CD4-positive, alpha-beta T cell (primary cell): ENCODE results near the gene ZNF318. TPM values are rescaled to one million over a fixed set of nuclear protein-coding genes. Genes with fewer than 3 reads are reported as not detected.
"Not testable (repeated sequence)": the region's sequence is repeated elsewhere in the genome, so short reads cannot be mapped to it uniquely, and the experiment has no call there.

ENCODE experiments used
- ATAC-seq: fragments of 200-7000 bp; cut with Tn5 transposase; one replicate; pipeline ENCODE4 v1.10.0; 2022; ENCODE audit warnings: mild to moderate bottlenecking; ENCODE audit not compliant: poor library complexity
- CTCF ChIA-PET: fragments of 350-600 bp; sonication (Branson Sonifier 250); formaldehyde crosslinking; loops from one replicate; lab custom pipeline; 2021; ENCODE audit warnings: antibody characterized with exemption, inconsistent platforms; lab: Charles Lee
- POLR2A ChIA-PET: fragments of 350-600 bp; sonication (Branson Sonifier 250); formaldehyde crosslinking; loops from one replicate; lab custom pipeline; 2021; ENCODE audit warnings: antibody characterized with exemption, inconsistent platforms; lab: Charles Lee
- DNase-seq, 14 experiments: peaks; one replicate each; pipeline ENCODE4 v3.0.0-alpha.2; 2013 to 2020; ENCODE audit warnings: mixed read lengths in 2 of 14
- H3K27ac ChIP-seq, 2 donors: one replicate each; pipeline versions ENCODE4 v1.5.1 to v1.7.0; 2013; ENCODE audit warnings: low read length in 2 of 2, low read depth in 1 of 2, mild to moderate bottlenecking in 1 of 2
- H3K27me3 ChIP-seq, 2 experiments: 1 replicate in 1 of 2; 2 replicates in 1 of 2; pipeline versions ENCODE4 v1.6.1 to v1.7.0; 2013; ENCODE audit warnings: low read length in 2 of 2, control low read depth in 1 of 2, mild to moderate bottlenecking in 1 of 2, moderate library complexity in 1 of 2; ENCODE audit not compliant: insufficient read depth in 2 of 2, control insufficient read depth in 1 of 2
- H3K36me3 ChIP-seq: one replicate; pipeline ENCODE4 v1.6.1; 2013; ENCODE audit warnings: low read length, control low read depth; ENCODE audit not compliant: insufficient read depth
- H3K4me1 ChIP-seq: one replicate; pipeline ENCODE4 v1.6.1; 2013; ENCODE audit warnings: low read length, control low read depth; ENCODE audit not compliant: insufficient read depth
- H3K4me3 ChIP-seq: one replicate; pipeline ENCODE4 v1.5.1; 2013; ENCODE audit warnings: mild to moderate bottlenecking, low read length, moderate library complexity
- H3K9me3 ChIP-seq, 2 experiments: 1 replicate in 1 of 2; 2 replicates in 1 of 2; pipeline versions ENCODE4 v1.6.1 to v1.7.0; 2013; ENCODE audit warnings: low read length in 2 of 2, mild to moderate bottlenecking in 2 of 2, control low read depth in 1 of 2, moderate library complexity in 1 of 2; ENCODE audit not compliant: control insufficient read depth in 1 of 2, insufficient read depth in 1 of 2
- H3K27ac Mint-ChIP-seq: one replicate; pipeline ENCODE4 v1.8.0; 2020; ENCODE audit warnings: mixed read lengths
- H3K27me3 Mint-ChIP-seq: one replicate; pipeline ENCODE4 v1.8.0; 2021; ENCODE audit warnings: mixed read lengths
- H3K36me3 Mint-ChIP-seq: one replicate; pipeline ENCODE4 v1.8.0; 2021; ENCODE audit warnings: low read depth, mixed read lengths
- H3K4me1 Mint-ChIP-seq: one replicate; pipeline ENCODE4 v1.8.0; 2021; ENCODE audit warnings: low read depth, mixed read lengths
- H3K4me3 Mint-ChIP-seq: one replicate; pipeline ENCODE4 v1.8.0; 2020; ENCODE audit warnings: mild to moderate bottlenecking, mixed read lengths
- H3K9me3 Mint-ChIP-seq: one replicate; pipeline ENCODE4 v1.8.0; 2020; ENCODE audit warnings: mixed read lengths
- intact Hi-C, 2 experiments: fragments of 100-400 bp; cut with DNase I in 1 of 2; cut with micrococcal nuclease in 1 of 2; formaldehyde crosslinking; loops; one replicate each; pipeline versions ENCODE4 v1.15.1 to v1.9.0; 2023 to 2025; cut with DNase I, micrococcal nuclease
- total RNA-seq, 174 experiments: library from RNA in 2 of 174; stranded (reverse) in 2 of 174; gene quantifications; one replicate each; pipeline ENCODE4 v1.2.3 and lab custom pipeline; 2021 to 2026
- TF ChIP-seq, protein P1 (sequence below): fragments of 200-600 bp; IDR thresholded peaks from one replicate; pipeline ENCODE4 v1.8.0; 2022; ENCODE audit warnings: antibody characterized with exemption, mild to moderate bottlenecking

The ZNF318 gene
- total RNA-seq, 2 experiments from 2014 or later, result 20.4 TPM

DNA sequence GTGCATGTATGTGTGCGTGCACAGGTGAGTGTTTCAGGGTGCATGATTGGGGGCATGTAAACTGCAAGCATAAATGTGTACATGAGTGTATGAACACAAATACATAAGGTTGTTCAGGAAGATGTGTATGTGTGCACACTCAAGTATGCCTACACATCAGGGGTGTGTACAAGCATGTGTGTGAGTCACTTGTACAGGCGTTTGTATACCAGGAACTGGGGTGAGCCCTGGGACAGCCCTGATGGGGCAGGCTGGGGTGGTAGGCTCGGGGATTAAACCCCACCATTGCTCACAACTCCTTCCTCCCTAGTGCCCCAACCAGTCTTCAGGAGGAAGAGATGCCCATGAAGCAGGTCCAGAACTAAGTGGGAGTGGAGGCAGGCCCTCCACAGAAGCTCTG, 65.1 kb downstream of the ZNF318 start:
- Histone ChIP-seq H3K9me3 (no peaks in the 10 kb centered on the region), H3K4me3 (no peak overlapping the region), H3K27ac (no peak overlapping the region), H3K4me1 (peaks cover 16% of the 10 kb centered on the region), H3K36me3 (no peaks in the 10 kb centered on the region), H3K27me3 (no peaks in the 10 kb centered on the region)
- H3K27ac Mint-ChIP-seq, result no peak overlapping the region
- POLR2A ChIA-PET, result no interaction called here
- H3K4me3 Mint-ChIP-seq, result no peak overlapping the region
- intact Hi-C loops, result no loop called here
- peaks cover 6% of the 10 kb centered on the region for H3K27me3 Mint-ChIP-seq
- ATAC-seq (no peak), DNase-seq (no peak)
- no peaks in the 10 kb centered on the region for H3K9me3 Mint-ChIP-seq
- peaks cover 7% of the 10 kb centered on the region for H3K4me1 Mint-ChIP-seq
- no peaks in the 10 kb centered on the region for H3K36me3 Mint-ChIP-seq
- TF ChIP-seq, protein P1, sequence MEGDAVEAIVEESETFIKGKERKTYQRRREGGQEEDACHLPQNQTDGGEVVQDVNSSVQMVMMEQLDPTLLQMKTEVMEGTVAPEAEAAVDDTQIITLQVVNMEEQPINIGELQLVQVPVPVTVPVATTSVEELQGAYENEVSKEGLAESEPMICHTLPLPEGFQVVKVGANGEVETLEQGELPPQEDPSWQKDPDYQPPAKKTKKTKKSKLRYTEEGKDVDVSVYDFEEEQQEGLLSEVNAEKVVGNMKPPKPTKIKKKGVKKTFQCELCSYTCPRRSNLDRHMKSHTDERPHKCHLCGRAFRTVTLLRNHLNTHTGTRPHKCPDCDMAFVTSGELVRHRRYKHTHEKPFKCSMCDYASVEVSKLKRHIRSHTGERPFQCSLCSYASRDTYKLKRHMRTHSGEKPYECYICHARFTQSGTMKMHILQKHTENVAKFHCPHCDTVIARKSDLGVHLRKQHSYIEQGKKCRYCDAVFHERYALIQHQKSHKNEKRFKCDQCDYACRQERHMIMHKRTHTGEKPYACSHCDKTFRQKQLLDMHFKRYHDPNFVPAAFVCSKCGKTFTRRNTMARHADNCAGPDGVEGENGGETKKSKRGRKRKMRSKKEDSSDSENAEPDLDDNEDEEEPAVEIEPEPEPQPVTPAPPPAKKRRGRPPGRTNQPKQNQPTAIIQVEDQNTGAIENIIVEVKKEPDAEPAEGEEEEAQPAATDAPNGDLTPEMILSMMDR, result no peak
- CTCF ChIA-PET, result no interaction called here

DNA sequence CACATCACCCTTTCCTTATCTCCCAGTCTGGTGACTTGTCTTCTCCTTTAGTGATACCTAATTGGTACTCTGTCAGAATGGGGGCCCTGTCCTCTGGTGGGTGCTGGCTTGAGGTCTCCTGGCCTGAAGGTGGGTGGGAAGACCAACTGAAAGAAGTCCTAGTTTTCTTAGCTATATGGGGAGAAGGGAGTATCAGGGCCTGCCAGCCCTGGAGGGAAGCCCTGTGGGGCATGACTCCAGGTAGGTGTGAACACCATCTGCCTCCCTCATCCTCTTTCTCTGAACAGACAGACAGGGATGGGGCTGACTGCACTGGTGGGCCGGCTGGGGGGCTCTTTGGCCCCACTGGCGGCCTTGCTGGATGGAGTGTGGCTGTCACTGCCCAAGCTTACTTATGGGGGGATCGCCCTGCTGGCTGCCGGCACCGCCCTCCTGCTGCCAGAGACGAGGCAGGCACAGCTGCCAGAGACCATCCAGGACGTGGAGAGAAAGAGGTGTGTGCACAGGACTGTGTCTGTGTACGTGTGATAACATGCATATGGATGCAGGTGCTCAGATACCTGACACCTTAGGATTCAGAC, 65.6 kb downstream of the ZNF318 start:
- no peak for DNase-seq
- ATAC-seq, result no peak
- CTCF ChIA-PET, result no interaction called here
- no peaks in the 10 kb centered on the region for H3K36me3 Mint-ChIP-seq
- no peak overlapping the region for H3K4me3 Mint-ChIP-seq
- Histone ChIP-seq H3K4me3 (no peak overlapping the region), H3K4me1 (peaks cover 11% of the 10 kb centered on the region), H3K27ac (no peak overlapping the region), H3K27me3 (no peaks in the 10 kb centered on the region), H3K9me3 (no peaks in the 10 kb centered on the region), H3K36me3 (no peaks in the 10 kb centered on the region)
- TF ChIP-seq, protein P1, result no peak
- intact Hi-C loops, result no loop called here
- H3K9me3 Mint-ChIP-seq, result no peaks in the 10 kb centered on the region
- peaks cover 2% of the 10 kb centered on the region for H3K4me1 Mint-ChIP-seq
- POLR2A ChIA-PET, result no interaction called here
- H3K27me3 Mint-ChIP-seq, result peaks cover 6% of the 10 kb centered on the region
- no peak overlapping the region for H3K27ac Mint-ChIP-seq

DNA sequence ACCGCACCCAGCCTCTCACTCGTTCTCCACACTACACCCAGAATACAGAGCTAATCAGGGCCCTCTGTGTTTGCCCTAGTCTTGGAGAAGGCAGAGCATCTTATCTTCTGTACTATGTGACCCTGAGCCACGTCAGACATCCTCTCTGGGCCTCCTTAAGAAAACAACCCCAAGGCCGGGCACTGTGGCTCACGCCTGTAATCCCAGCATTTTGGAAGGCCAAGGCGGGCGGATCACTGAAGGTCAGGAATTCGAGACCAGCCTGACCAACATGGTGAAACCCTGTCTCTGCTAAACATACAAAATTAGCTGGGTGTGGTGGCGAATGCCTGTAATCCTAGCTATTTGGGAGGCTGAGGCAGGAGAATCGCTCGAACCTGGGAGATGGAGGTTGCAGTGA, 66.4 kb downstream of the ZNF318 start:
- H3K27ac Mint-ChIP-seq, CTCF ChIA-PET: not testable (repeated sequence)

DNA sequence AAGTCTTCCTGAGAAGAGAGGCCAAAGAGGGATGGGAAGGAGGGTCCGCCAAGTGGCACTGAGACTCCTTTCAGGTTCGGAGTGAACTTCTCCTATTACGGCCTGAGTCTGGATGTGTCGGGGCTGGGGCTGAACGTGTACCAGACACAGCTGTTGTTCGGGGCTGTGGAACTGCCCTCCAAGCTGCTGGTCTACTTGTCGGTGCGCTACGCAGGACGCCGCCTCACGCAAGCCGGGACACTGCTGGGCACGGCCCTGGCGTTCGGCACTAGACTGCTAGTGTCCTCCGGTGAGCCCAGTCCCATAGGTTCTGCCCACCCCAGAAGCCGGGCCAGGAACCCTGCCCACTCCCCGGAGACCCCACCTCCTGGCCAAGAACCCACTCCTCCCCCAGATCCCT, 67.3 kb downstream of the ZNF318 start:
- H3K4me3 ChIP-seq, result no peak overlapping the region
- H3K4me1 ChIP-seq, result no peaks in the 10 kb centered on the region
- ChIA-PET CTCF (no interaction called here), POLR2A (no interaction called here)
- H3K27ac ChIP-seq, result no peak overlapping the region
- Mint-ChIP-seq H3K4me1 (no peaks in the 10 kb centered on the region), H3K9me3 (no peaks in the 10 kb centered on the region), H3K4me3 (no peak overlapping the region), H3K27me3 (peaks cover 8% of the 10 kb centered on the region), H3K27ac (no peak overlapping the region), H3K36me3 (no peaks in the 10 kb centered on the region)
- peaks cover 0 to 5% of the 10 kb centered on the region in 2 experiments for H3K27me3 ChIP-seq
- DNase-seq, result no peak
- no peaks in the 10 kb centered on the region for H3K36me3 ChIP-seq
- intact Hi-C loops, result no loop called here
- no peaks in the 10 kb centered on the region for H3K9me3 ChIP-seq
- no peak for ATAC-seq
- TF ChIP-seq, protein P1, result no peak

More for the DNA sequence above, 66.4 kb downstream of the ZNF318 start:
- H3K4me3 ChIP-seq, intact Hi-C loops, H3K36me3 ChIP-seq, H3K27me3 Mint-ChIP-seq, H3K36me3 Mint-ChIP-seq, ATAC-seq, H3K4me1 ChIP-seq, H3K9me3 Mint-ChIP-seq, H3K9me3 ChIP-seq, H3K27me3 ChIP-seq, H3K4me3 Mint-ChIP-seq, H3K27ac ChIP-seq, POLR2A ChIA-PET, DNase-seq, H3K4me1 Mint-ChIP-seq: not testable (repeated sequence)
